HG02884 (cell line): ENCODE data around the gene RFC3.
"Not testable (repeated sequence)": the region's sequence is repeated elsewhere in the genome, so short reads cannot be mapped to it uniquely, and the experiment has no call there.

Experiments used
- ATAC-seq: cut with Tn5 transposase; IDR thresholded peaks from one replicate; pipeline ENCODE4 v1.9.1; 2021; ENCODE audit warnings: mild to moderate bottlenecking, moderate library complexity; ENCODE audit not compliant: unreplicated experiment

RFC3 gene, protein sequence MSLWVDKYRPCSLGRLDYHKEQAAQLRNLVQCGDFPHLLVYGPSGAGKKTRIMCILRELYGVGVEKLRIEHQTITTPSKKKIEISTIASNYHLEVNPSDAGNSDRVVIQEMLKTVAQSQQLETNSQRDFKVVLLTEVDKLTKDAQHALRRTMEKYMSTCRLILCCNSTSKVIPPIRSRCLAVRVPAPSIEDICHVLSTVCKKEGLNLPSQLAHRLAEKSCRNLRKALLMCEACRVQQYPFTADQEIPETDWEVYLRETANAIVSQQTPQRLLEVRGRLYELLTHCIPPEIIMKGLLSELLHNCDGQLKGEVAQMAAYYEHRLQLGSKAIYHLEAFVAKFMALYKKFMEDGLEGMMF

DNA sequence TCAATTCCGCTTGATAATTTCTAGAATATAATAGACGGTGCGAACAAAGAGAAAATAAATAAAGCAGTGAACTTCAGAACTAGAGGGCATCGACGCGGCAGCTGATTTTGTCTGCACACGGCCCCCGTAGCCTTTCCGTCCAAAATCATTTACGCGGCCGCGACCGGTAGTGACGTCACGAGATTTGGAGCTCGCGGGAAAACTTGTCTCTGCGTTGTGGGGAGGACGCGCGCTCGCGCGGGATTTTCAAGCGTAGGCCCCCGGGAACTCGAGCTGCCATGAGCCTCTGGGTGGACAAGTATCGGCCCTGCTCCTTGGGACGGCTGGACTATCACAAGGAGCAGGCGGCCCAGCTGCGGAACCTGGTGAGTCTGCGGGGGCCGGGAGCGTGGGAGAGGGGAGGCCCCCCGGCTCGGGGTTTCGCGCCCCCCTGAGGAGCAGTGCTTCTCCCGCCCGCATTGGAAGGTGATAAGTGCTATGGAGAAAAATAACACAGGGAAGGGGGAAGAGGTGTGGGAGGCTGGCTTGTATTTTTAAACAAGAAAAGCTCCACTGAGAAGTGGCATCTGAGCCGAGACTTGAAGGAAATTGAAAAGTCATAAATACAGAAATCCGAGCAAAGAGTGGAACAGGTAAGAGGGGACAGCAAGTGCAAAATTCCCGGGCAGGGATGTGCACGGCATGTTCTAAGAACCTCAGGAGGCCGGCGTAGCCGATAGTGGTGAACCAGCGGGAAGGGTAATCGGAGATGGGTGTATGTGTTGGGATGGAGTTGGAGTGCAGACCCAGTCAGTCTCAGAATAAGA lies at the start of gene RFC3:
Gene RFC3, plus strand, starts transcription at position 249 of the 806 bp plus-strand sequence. Its CDS starts 30 bp downstream, at position 279.
- peak; percentile 88 for ATAC-seq

DNA sequence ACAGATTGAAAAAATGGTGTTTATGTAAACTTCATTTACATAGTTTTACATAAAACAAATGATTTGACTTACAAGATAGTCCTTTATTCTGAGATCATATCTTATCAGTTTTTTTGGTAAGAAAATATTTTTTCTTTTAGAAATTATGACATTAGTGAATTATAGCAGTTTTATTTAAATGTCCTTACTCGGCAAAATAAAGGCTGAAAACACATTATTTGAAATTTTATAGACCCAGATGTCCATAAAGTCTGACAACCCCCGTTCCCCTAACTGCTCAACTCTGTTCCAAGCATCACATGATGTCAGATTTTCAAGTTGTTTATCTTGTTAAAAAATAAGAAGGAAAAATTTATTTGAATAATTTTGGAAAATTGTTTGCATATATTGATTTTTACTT lies 46.7 kb upstream of the RFC3 start:
- no peak for ATAC-seq

DNA sequence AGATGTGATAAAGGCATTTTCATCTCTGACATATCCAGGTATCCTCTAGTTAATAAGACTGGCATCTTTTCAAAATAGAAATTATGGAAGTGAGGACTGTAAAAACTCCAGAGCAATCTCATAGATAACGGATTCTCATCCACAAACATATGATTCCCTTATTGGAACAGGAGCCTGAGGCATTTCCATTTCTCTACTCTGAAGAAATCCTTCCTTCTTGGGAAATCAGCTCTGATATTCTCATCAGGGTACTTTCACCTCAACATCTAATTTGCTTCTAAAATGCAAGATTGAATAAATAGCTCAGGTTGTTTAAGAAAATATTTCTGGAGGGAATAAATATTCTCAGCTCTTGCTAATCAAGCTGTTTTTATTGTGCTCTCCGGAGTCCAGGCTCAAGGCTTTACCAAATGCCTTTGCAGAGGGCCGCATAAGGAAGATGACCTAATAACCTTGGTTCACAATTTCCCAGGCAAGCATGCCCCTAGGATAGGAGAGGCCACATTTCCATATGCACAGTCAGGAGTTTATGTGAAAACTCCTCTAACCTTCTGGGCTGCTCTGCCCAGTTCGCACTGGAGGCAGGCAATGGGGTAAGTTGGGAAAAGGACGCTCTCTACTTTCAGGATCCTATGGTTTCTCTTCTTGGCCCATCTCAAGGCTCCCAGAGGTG lies 44.0 kb upstream of the RFC3 start:
- ATAC-seq: no peak

DNA sequence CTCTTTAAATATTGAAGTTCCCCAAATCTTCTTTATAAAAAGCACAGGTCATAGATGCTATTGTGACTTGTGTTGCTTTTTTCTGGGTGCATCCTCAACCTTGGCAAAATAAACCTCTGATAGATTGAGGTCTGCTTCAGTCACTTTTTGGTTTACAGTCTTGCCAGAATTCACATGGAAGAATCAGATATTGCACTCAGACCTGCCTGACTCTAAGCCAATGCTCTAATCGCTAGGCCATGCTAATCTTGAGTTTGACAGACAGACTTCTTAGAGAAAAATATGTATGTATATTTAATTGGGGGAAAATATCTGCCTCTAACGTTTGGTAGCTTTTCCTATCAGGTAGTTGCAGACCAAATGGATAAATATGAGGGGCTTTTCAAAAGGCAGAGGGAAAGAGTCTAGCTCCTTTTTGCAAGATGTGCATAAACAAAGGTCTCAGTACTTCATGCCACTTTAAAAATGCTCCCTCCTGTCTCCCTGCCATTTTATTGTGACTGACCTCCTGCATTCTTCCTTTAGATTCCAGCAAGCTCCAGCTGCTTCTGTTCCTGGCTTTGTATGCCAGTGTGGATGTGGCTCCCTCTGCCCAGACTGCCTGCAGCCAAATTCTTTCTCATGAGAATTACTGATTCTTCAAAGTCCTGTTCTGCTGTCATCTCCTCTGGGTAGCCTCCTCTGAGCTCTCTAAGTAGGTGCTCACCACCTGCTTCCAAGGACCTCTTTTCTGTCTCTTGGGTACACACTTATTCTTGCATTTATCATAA lies 42.4 kb upstream of the RFC3 start:
- ATAC-seq: no peak

DNA sequence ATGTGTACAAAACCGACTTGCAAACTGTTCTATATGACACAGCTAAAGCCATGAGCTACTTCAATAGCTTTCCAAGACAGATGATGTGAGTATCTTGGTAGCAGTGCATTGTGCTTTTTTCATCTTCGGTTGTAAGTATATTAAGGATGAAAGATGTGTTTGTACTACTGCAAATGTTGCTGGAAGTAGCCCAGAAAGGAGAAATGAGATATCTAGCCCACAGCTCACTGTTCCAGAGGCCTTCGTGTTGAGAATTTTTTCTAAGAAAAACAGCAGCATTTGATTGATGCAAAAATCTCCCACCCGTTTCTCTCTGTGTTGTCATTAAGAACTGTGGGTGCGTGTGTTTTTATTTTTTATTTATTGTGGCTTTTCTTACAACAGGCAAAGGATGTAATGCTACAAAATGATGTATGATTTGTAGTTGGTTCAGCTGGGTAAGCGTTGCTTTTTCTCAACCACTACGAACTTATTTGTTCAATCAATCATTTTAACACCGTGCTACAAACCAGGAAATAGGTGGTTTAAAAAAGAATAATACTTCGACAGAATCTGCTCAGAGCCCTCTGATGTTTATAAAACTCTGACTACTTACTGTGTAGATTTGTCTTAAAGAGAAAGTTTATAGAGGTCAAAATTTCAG lies 41.6 kb upstream of the RFC3 start:
- no peak for ATAC-seq

DNA sequence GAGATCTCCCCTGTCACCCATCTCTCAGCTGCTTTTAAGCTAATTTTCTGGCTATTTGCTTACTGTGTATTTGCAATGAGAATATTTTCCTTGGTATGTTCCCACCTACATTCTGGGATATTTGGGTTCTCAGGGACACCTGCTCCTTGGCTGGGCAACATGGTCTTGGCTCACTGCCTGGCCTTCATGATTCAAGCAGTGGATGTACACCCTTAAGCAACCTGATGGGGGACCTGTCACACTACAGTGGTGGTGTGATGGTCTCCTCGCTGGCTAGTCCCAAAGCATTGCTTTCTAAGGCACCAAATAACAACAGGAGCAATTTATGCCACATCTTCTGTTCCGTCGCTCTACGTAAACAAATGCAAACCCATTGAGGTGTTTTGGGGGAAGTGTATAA lies 35.3 kb upstream of the RFC3 start:
- ATAC-seq: no peak

DNA sequence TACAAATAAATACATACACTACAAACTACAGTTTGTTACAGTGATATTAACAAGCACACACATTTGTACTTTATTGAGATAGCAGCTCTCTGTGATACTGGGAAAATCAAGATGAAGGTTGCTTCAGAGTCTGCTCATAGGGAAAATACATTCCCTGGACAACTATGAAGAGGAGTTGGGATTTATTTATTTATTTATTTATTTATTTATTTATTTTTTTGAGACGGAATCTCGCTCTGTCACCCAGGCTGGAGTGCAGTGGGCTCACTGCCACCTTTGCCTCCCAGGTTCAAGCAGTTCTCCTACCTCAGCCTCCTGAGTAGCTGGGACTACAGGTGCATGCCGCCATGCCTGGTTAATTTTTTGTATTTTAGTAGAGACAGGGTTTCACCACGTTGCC lies 34.7 kb upstream of the RFC3 start:
- ATAC-seq: not testable (repeated sequence)

DNA sequence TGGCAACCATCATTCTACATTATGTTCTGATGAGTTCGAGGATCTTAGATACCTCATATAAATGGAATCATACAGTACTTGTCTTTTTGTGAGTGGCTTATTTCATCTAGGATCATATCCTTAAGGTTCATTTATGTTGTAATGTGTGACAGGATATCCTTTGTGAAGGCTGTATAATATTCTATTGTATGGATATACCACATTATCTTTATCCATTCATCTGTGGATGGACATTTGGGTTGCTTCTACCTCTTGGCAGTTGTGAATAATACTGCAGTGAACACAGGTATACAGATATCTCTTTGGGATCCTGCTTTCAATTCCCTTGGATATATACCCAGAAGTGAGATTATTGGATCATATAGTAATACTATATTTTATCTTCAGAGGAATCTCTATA lies 33.2 kb upstream of the RFC3 start:
- ATAC-seq: no peak

DNA sequence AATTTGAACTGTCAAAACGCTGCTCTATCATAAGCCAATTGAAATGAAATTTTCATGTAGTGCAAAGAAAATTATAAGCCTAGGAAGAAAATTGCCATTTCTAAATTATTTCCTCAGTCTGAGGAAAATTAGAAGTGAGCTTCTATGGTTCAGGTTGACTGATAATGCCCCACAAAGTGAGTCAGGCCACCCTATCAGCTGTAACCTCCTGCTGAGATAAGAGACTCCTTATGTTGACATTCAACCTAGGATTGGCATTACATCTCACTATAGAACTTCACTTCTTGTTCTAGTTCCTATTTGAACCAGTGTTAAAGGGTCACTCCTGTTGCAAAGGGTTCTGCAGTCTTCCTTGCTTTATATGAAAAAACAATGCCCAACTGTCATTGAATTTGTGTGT lies 32.6 kb upstream of the RFC3 start:
- ATAC-seq: no peak

DNA sequence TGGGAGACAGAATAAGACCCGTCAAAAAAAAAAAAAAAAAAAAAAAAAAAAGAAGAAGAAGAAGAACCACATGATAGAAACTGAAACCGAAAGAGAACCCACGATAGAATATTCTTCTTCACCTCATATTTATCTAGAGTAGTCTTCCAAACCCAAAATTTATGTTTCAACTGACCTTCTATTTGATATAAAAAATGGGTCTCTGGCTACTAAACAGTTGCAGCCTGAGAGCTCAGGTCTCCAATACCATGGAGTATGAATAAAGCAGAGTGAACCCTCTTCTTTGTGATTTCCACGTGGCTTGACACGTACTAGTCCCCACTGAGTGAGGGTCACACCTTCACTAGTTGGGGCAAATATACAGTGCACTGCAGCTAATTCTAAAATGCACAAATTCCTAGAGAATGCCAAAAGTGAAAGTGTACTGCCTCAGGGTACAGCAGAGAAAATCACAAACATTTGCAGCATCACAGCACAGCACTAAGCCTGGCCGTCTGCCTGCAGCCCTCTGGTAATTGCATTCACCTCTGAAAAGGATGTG lies 30.8 kb upstream of the RFC3 start:
- ATAC-seq: peak; percentile 62

DNA sequence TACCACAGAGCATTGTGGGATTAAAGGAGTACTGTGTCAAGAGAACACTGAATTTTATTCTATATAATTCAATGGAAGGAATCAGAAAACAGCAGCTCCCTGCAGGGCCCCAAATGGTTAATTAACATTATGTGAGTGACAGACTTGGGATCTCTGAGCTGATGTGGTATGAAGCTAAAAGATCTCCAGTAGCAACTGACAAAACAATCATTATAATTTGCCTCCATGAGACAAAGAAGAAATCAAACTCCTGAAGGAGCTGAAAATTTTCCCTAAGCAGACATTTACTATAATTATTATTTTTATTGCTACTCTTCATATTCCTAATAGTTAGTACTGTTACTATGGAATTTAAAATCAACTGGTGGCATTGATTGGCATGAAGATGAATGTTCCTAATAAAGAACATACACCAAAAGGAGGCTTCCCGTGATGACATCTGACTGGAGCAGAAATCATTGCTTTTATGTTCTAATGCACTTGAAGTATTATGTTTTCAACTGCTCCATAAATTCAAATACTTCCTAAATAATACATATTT lies 28.8 kb upstream of the RFC3 start:
- ATAC-seq: no peak

DNA sequence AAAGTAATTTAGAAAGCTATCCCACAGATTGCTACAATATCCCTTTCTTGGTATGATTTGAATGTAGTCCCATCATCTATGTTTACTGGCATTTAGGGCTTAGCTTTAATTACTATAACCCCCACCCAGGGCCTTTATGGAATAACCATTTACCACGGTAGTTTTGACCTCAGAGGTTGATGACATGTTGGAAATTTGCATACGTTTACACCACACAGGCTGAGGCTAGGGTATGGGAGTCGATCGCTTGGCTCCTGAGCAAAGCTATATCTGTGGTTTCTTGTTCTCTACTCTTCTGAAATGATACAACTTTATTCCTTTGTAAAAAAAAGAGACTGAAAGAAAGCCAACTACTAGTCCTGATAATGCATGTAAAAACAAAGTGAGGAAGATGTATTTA lies 28.2 kb upstream of the RFC3 start:
- ATAC-seq: no peak

DNA sequence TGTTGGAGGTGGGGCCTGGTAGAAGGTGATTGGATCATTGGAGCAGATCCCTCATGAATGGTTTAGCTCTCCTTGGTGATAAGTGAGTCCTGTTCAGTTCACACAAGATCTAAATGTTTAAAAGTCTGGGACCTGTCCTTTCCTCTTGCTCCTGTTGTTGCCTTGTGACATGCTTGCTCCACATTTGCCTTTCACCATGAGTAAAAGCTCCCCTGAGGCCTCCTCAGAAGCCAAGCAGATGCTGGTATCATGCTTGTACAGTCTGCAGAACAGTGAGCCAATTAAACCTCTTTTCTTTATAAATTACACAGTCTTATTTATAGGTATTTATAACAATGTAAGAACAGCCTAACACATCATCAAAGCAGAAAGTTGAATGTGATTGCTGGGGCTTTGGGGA lies 24.2 kb upstream of the RFC3 start:
- ATAC-seq: no peak

DNA sequence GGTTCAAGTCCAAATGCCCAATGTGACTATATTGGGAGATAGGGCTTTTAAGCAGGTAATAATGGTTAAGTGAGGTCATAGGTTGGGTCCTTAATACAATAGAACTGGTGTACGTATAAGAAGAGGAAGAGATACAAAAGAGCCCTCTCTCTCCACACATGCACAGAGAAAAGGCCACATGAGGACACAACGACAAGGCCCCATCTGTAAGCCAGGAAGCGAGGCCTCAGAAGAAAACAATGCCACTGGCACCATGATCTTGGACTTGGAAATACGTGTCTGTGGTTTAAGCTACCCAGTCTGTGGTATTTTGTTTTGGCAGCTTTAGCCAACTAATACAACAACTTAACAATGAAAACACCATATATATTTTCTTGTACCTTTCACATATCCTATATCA lies 23.4 kb upstream of the RFC3 start:
- ATAC-seq: no peak

DNA sequence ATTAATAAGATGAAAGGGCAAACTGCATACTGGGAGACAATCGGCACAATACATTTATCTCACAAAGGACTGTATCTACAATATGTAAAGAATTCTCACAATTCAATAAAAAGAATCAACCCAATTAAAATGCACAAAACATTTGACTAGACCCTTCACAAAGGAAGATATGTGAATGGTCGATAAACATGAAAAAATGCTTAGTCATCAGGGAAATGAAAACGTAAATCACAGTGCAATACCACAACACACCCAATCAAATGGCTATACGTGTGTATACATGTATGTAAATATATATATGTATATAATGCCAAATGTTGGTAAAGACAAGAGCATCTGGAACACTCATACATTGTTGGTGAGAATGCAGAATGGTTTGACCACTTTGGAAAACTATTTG lies 21.9 kb upstream of the RFC3 start:
- ATAC-seq: no peak

DNA sequence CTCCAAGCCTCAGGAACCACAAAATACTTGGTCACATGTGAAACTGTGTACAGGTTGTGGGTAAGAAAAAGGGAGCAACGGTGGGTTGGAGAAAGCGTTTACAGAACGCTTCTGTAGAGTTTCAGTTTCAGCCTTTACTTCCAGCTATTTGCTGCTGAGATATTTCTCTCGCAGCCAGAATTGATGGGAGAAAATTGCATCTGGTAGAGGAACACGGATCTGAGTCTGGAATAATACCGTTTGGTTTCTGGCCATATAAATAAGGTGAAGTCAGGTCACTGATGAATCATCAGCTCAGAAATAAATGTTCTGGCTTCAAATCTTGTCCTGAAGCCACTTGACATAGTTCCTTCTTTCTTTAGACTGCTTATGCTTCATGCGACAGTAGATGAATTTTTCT lies 20.3 kb upstream of the RFC3 start:
- no peak for ATAC-seq

DNA sequence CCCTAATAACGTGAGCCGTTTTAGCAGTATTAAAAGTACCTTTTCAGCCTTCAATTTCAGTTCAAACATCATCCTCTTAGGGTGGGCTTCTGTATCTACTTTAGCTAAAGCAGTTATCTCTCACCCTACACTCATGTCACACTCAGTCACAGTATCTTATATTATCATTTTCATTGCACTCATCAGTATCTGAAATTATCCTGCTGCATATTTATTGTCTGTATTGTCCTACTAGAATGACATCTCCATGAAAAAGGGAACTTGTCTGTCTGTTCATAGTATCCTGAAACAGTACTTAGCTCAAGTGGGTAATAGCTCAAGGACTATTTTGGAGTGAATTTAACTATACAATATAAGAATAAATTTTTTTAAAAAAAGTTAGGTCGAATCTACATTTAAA lies 19.9 kb upstream of the RFC3 start:
- ATAC-seq: no peak

DNA sequence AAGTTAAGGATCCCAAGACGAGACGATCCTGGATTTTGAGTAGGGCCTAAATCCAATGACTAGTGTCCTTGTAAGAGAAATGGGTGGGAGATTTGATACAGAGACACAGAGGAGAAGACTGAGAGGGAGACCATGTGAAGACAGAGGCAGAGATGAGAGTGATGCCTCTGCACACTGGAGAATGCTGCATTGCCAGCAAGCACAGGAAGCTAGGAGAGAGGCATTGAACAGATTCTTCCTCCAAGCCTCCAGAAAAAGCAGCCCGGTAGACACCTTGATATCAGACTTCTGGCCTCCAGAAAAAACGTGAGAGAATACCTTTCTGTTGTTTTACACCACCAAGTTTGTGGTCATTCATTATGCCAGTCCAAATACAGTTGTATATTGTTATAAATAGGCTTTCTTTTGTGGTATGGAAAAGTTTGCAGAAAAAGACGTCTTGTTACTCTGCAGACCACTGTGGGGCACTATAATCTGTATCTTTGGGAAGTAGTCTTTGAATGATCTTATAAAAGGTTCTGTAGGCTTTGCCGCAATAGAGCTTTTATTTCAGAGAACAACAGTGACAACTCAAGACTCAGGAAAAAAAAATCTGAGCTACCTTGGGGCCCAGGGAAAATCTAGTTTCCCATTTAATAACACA lies 17.9 kb upstream of the RFC3 start:
- ATAC-seq: no peak

DNA sequence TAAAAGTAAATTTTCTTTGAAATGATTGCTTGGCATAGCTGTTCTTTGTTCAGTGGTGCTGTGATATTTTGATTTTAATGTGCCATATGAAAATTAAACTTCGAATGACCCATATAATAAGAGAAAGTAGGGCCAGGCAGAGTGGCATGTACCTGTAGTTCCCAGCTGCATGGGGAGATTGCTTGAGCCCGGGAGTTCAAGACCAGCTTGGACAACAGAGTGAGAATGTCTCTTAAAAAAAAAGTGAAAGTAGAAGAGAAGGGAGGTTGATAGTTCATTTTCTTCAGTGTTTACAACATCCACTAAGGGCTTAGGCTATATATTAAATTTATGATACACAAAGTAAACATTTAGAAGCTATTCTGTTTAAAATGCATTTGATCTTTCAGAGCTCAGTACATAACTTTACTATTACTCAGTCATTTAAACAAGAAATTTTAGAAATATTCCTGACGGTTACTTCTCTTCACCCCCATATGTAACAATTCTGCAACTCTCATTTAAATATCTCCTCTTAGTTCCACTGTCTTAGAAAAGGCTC lies 17.2 kb upstream of the RFC3 start:
- no peak for ATAC-seq
